Measurements from ENCODE around the gene DYTN. TPM values are rescaled to one million over a fixed set of nuclear protein-coding genes. Genes with fewer than 3 reads are reported as not detected.

The DYTN gene
- total and polyA plus RNA-seq, 4 donors = not detected

DNA sequence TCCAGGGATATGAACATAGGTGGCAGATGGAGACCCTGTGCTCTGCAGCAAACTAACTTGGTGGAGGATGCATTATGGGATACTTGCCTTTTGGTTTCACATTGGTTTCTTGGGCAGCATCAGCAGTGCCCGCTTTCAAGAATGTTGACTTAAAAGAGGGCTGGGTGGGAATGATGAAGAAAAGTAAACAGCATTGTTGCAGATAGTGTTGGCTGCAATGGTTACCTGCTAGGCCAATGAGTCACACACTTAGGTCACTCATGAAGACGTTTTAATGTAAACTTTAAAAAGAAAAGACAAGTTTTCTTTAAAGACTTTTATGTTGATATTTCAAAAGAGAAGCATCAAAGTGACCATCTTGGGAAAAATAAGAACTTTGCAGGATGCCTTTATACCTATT, 102.0 kb downstream of the DYTN start:
- no peak overlapping the region for H3K4me3 ChIP-seq (ENCODE audit: low read depth in 1 of 3, low read length in 3 of 3)
- no peak for TF ChIP-seq EGR1 (IDR thresholded peaks at IDR 0.05; ENCODE audit: low read depth in 2 of 2)
- H3K4me1 ChIP-seq (ENCODE audit: control insufficient read depth in 4 of 4, insufficient read depth in 4 of 4, low read length in 3 of 4) = no peaks in the 10 kb centered on the region
- H3K9me3 ChIP-seq (ENCODE audit: control insufficient read depth in 4 of 4, low read length in 3 of 4) = no peaks in the 10 kb centered on the region
- 60% methylated on average over 2 of the region's 2 CpGs for whole genome bisulfite sequencing
- no peak overlapping the region for H3K27ac ChIP-seq (ENCODE audit: low read depth in 1 of 2, low read length in 2 of 2)
- no peak for DNase-seq (ENCODE audit: low spot score)
- H3K27me3 ChIP-seq (ENCODE audit: control insufficient read depth in 4 of 4, insufficient read depth in 4 of 4, low read length in 3 of 4) = no peaks in the 10 kb centered on the region
- H3K9ac ChIP-seq (ENCODE audit: low read depth in 1 of 2, low read length in 2 of 2) = no peak overlapping the region
- H3K36me3 ChIP-seq (ENCODE audit: control insufficient read depth in 4 of 4, insufficient read depth in 3 of 4, low read depth in 1 of 4, low read length in 3 of 4) = no peaks in the 10 kb centered on the region

DNA sequence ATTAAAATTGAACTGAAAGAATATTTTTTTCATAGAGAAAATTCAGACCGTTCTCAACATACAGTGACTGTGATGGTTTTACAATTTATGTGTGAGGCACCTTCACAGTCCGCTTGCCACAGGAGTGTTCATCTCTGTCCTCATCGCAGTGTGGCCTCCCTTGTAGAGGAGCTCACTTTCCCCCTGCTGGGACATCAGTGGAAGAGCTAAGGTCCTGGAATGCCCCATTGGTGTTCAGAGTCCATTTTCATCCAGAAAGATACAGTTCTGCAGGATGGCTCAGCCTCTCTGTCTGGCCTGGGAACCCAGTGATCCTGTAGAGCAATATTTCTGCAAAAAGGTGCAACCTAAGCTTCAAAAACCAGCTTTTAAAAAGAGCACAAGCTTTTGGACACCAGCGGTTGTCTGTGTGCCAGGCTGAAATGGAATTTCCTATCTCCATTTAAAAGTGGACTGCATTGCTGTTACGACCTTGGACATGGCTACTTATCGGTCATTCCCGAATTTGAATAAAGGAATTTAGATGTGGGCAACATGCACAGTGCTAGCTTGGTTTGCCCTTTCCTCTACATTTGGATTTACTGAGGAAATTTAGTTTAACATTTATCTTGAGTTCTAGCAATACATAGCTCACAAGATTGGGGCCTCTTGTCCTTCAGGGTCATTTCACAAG, 102.6 kb downstream of the DYTN start:
- Histone ChIP-seq H3K4me3 (ENCODE audit: low read depth in 1 of 3, low read length in 3 of 3) (no peak overlapping the region), H3K9me3 (ENCODE audit: control insufficient read depth in 4 of 4, low read length in 3 of 4) (no peaks in the 10 kb centered on the region), H3K27ac (ENCODE audit: low read depth in 1 of 2, low read length in 2 of 2) (no peak overlapping the region), H3K4me1 (ENCODE audit: control insufficient read depth in 4 of 4, insufficient read depth in 4 of 4, low read length in 3 of 4) (no peaks in the 10 kb centered on the region), H3K9ac (ENCODE audit: low read depth in 1 of 2, low read length in 2 of 2) (no peak overlapping the region), H3K27me3 (ENCODE audit: control insufficient read depth in 4 of 4, insufficient read depth in 4 of 4, low read length in 3 of 4) (no peaks in the 10 kb centered on the region), H3K36me3 (ENCODE audit: control insufficient read depth in 4 of 4, insufficient read depth in 3 of 4, low read depth in 1 of 4, low read length in 3 of 4) (no peaks in the 10 kb centered on the region)
- WGBS = 81% methylated on average over 7 of the region's 7 CpGs
- no peak for DNase-seq (ENCODE audit: low spot score)
- TF ChIP-seq GABPA (IDR thresholded peaks at IDR 0.05 in 1 of 2, conservative IDR thresholded peaks at IDR 0.05 in 1 of 2) (no peak), FOXA1 (IDR thresholded peaks at IDR 0.05) (no peak), RAD21 (IDR thresholded peaks at IDR 0.05) (no peak), EGR1 (IDR thresholded peaks at IDR 0.05; ENCODE audit: low read depth in 2 of 2) (no peak), RXRA (IDR thresholded peaks at IDR 0.05) (no peak), YY1 (IDR thresholded peaks at IDR 0.05) (no peak), FOXA2 (IDR thresholded peaks at IDR 0.05) (no peak), SP1 (IDR thresholded peaks at IDR 0.05) (no peak), HNF4G (IDR thresholded peaks at IDR 0.05) (no peak), JUND (IDR thresholded peaks at IDR 0.05) (no peak), HNF4A (conservative IDR thresholded peaks at IDR 0.05) (no peak), TAF1 (conservative IDR thresholded peaks at IDR 0.05) (no peak)
- TF ChIP-seq, protein P1, sequence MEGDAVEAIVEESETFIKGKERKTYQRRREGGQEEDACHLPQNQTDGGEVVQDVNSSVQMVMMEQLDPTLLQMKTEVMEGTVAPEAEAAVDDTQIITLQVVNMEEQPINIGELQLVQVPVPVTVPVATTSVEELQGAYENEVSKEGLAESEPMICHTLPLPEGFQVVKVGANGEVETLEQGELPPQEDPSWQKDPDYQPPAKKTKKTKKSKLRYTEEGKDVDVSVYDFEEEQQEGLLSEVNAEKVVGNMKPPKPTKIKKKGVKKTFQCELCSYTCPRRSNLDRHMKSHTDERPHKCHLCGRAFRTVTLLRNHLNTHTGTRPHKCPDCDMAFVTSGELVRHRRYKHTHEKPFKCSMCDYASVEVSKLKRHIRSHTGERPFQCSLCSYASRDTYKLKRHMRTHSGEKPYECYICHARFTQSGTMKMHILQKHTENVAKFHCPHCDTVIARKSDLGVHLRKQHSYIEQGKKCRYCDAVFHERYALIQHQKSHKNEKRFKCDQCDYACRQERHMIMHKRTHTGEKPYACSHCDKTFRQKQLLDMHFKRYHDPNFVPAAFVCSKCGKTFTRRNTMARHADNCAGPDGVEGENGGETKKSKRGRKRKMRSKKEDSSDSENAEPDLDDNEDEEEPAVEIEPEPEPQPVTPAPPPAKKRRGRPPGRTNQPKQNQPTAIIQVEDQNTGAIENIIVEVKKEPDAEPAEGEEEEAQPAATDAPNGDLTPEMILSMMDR (IDR thresholded peaks at IDR 0.05; ENCODE audit: low read depth, low read length, missing input control) = no peak
- TF ChIP-seq, protein P2, sequence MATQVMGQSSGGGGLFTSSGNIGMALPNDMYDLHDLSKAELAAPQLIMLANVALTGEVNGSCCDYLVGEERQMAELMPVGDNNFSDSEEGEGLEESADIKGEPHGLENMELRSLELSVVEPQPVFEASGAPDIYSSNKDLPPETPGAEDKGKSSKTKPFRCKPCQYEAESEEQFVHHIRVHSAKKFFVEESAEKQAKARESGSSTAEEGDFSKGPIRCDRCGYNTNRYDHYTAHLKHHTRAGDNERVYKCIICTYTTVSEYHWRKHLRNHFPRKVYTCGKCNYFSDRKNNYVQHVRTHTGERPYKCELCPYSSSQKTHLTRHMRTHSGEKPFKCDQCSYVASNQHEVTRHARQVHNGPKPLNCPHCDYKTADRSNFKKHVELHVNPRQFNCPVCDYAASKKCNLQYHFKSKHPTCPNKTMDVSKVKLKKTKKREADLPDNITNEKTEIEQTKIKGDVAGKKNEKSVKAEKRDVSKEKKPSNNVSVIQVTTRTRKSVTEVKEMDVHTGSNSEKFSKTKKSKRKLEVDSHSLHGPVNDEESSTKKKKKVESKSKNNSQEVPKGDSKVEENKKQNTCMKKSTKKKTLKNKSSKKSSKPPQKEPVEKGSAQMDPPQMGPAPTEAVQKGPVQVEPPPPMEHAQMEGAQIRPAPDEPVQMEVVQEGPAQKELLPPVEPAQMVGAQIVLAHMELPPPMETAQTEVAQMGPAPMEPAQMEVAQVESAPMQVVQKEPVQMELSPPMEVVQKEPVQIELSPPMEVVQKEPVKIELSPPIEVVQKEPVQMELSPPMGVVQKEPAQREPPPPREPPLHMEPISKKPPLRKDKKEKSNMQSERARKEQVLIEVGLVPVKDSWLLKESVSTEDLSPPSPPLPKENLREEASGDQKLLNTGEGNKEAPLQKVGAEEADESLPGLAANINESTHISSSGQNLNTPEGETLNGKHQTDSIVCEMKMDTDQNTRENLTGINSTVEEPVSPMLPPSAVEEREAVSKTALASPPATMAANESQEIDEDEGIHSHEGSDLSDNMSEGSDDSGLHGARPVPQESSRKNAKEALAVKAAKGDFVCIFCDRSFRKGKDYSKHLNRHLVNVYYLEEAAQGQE (IDR thresholded peaks at IDR 0.05) = no peak
- TF ChIP-seq, protein P3, sequence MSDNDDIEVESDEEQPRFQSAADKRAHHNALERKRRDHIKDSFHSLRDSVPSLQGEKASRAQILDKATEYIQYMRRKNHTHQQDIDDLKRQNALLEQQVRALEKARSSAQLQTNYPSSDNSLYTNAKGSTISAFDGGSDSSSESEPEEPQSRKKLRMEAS (IDR thresholded peaks at IDR 0.05) = no peak
- TF ChIP-seq, protein P4, sequence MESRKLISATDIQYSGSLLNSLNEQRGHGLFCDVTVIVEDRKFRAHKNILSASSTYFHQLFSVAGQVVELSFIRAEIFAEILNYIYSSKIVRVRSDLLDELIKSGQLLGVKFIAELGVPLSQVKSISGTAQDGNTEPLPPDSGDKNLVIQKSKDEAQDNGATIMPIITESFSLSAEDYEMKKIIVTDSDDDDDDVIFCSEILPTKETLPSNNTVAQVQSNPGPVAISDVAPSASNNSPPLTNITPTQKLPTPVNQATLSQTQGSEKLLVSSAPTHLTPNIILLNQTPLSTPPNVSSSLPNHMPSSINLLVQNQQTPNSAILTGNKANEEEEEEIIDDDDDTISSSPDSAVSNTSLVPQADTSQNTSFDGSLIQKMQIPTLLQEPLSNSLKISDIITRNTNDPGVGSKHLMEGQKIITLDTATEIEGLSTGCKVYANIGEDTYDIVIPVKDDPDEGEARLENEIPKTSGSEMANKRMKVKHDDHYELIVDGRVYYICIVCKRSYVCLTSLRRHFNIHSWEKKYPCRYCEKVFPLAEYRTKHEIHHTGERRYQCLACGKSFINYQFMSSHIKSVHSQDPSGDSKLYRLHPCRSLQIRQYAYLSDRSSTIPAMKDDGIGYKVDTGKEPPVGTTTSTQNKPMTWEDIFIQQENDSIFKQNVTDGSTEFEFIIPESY (IDR thresholded peaks at IDR 0.05) = no peak
- TF ChIP-seq, protein P5, sequence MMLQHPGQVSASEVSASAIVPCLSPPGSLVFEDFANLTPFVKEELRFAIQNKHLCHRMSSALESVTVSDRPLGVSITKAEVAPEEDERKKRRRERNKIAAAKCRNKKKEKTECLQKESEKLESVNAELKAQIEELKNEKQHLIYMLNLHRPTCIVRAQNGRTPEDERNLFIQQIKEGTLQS (IDR thresholded peaks at IDR 0.05) = no peak

Data from liver (tissue), 9 donors.